ENCODE measurements around the gene MOGAT2. TPM values are rescaled to one million over a fixed set of nuclear protein-coding genes. Genes with fewer than 3 reads are reported as not detected.

MOGAT2 gene
- total and polyA plus RNA-seq, 2 of the 13 experiments (the other 11 are each of a cell fraction or from before 2014, with no cell fraction given): 27.2 to 27.8 TPM

DNA sequence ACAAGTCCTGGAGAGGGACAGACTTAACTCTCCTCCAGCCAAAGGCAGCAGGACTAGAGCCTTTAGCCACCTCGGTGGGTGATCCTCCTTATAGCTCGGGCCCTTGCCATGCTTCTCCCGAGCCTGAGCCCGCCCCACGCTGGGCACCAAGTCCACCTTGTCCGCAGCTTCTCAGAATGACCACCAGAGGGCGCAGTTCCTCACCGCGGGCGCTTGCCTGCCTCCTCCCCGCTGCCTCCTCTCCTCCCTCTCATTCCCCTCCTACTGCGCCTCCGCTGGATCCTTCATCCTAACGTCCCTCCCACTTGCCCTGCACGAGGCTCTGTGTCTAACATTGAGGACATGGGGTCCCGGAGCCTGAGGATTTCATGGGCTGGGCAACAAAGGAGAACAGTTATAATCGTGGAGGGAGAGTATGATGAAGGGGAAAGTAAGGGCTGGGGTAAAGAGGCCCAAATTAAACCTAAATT lies 11.3 kb upstream of the MOGAT2 start (continued):
- TF ChIP-seq, protein P1, sequence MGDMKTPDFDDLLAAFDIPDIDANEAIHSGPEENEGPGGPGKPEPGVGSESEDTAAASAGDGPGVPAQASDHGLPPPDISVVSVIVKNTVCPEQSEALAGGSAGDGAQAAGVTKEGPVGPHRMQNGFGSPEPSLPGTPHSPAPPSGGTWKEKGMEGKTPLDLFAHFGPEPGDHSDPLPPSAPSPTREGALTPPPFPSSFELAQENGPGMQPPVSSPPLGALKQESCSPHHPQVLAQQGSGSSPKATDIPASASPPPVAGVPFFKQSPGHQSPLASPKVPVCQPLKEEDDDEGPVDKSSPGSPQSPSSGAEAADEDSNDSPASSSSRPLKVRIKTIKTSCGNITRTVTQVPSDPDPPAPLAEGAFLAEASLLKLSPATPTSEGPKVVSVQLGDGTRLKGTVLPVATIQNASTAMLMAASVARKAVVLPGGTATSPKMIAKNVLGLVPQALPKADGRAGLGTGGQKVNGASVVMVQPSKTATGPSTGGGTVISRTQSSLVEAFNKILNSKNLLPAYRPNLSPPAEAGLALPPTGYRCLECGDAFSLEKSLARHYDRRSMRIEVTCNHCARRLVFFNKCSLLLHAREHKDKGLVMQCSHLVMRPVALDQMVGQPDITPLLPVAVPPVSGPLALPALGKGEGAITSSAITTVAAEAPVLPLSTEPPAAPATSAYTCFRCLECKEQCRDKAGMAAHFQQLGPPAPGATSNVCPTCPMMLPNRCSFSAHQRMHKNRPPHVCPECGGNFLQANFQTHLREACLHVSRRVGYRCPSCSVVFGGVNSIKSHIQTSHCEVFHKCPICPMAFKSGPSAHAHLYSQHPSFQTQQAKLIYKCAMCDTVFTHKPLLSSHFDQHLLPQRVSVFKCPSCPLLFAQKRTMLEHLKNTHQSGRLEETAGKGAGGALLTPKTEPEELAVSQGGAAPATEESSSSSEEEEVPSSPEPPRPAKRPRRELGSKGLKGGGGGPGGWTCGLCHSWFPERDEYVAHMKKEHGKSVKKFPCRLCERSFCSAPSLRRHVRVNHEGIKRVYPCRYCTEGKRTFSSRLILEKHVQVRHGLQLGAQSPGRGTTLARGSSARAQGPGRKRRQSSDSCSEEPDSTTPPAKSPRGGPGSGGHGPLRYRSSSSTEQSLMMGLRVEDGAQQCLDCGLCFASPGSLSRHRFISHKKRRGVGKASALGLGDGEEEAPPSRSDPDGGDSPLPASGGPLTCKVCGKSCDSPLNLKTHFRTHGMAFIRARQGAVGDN (CRISPR knock-in tag; IDR thresholded peaks at IDR 0.05): peak; percentile 77
- TF ChIP-seq MXD4 (CRISPR knock-in tag; IDR thresholded peaks at IDR 0.05) (no peak), PCBP2 (optimal IDR thresholded peaks at IDR 0.05; ENCODE audit: low read depth, low read length, poor library complexity, severe bottlenecking) (no peak), ZNF30 (CRISPR knock-in tag; IDR thresholded peaks at IDR 0.05) (no peak), SP1 (IDR thresholded peaks at IDR 0.05) (no peak), SP1 (CRISPR knock-in tag; IDR thresholded peaks at IDR 0.05) (peak; percentile 49; the same call in 1 of the 2 replicates), ZNF33B (CRISPR knock-in tag; IDR thresholded peaks at IDR 0.05) (no peak), ZNF775 (CRISPR knock-in tag; IDR thresholded peaks at IDR 0.05; ENCODE audit: borderline replicate concordance) (no peak), ZBTB7B (CRISPR knock-in tag; IDR thresholded peaks at IDR 0.05) (peak; percentile 72; the same call in 1 of the 2 replicates), KAT7 (CRISPR knock-in tag; IDR thresholded peaks at IDR 0.05; ENCODE audit: borderline replicate concordance) (peak; percentile 64; the same call in 1 of the 2 replicates), KMT2A (CRISPR knock-in tag; IDR thresholded peaks at IDR 0.05) (peak; percentile 51; the same call in 1 of the 2 replicates), MBD4 (IDR thresholded peaks at IDR 0.05; ENCODE audit: borderline replicate concordance, low read length) (no peak)
- TF ChIP-seq, protein P2, sequence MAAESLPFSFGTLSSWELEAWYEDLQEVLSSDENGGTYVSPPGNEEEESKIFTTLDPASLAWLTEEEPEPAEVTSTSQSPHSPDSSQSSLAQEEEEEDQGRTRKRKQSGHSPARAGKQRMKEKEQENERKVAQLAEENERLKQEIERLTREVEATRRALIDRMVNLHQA (CRISPR knock-in tag; IDR thresholded peaks at IDR 0.05): no peak
- TF ChIP-seq, protein P3, sequence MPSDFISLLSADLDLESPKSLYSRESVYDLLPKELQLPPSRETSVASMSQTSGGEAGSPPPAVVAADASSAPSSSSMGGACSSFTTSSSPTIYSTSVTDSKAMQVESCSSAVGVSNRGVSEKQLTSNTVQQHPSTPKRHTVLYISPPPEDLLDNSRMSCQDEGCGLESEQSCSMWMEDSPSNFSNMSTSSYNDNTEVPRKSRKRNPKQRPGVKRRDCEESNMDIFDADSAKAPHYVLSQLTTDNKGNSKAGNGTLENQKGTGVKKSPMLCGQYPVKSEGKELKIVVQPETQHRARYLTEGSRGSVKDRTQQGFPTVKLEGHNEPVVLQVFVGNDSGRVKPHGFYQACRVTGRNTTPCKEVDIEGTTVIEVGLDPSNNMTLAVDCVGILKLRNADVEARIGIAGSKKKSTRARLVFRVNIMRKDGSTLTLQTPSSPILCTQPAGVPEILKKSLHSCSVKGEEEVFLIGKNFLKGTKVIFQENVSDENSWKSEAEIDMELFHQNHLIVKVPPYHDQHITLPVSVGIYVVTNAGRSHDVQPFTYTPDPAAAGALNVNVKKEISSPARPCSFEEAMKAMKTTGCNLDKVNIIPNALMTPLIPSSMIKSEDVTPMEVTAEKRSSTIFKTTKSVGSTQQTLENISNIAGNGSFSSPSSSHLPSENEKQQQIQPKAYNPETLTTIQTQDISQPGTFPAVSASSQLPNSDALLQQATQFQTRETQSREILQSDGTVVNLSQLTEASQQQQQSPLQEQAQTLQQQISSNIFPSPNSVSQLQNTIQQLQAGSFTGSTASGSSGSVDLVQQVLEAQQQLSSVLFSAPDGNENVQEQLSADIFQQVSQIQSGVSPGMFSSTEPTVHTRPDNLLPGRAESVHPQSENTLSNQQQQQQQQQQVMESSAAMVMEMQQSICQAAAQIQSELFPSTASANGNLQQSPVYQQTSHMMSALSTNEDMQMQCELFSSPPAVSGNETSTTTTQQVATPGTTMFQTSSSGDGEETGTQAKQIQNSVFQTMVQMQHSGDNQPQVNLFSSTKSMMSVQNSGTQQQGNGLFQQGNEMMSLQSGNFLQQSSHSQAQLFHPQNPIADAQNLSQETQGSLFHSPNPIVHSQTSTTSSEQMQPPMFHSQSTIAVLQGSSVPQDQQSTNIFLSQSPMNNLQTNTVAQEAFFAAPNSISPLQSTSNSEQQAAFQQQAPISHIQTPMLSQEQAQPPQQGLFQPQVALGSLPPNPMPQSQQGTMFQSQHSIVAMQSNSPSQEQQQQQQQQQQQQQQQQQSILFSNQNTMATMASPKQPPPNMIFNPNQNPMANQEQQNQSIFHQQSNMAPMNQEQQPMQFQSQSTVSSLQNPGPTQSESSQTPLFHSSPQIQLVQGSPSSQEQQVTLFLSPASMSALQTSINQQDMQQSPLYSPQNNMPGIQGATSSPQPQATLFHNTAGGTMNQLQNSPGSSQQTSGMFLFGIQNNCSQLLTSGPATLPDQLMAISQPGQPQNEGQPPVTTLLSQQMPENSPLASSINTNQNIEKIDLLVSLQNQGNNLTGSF (CRISPR knock-in tag; IDR thresholded peaks at IDR 0.05): no peak
- TF ChIP-seq, protein P4, sequence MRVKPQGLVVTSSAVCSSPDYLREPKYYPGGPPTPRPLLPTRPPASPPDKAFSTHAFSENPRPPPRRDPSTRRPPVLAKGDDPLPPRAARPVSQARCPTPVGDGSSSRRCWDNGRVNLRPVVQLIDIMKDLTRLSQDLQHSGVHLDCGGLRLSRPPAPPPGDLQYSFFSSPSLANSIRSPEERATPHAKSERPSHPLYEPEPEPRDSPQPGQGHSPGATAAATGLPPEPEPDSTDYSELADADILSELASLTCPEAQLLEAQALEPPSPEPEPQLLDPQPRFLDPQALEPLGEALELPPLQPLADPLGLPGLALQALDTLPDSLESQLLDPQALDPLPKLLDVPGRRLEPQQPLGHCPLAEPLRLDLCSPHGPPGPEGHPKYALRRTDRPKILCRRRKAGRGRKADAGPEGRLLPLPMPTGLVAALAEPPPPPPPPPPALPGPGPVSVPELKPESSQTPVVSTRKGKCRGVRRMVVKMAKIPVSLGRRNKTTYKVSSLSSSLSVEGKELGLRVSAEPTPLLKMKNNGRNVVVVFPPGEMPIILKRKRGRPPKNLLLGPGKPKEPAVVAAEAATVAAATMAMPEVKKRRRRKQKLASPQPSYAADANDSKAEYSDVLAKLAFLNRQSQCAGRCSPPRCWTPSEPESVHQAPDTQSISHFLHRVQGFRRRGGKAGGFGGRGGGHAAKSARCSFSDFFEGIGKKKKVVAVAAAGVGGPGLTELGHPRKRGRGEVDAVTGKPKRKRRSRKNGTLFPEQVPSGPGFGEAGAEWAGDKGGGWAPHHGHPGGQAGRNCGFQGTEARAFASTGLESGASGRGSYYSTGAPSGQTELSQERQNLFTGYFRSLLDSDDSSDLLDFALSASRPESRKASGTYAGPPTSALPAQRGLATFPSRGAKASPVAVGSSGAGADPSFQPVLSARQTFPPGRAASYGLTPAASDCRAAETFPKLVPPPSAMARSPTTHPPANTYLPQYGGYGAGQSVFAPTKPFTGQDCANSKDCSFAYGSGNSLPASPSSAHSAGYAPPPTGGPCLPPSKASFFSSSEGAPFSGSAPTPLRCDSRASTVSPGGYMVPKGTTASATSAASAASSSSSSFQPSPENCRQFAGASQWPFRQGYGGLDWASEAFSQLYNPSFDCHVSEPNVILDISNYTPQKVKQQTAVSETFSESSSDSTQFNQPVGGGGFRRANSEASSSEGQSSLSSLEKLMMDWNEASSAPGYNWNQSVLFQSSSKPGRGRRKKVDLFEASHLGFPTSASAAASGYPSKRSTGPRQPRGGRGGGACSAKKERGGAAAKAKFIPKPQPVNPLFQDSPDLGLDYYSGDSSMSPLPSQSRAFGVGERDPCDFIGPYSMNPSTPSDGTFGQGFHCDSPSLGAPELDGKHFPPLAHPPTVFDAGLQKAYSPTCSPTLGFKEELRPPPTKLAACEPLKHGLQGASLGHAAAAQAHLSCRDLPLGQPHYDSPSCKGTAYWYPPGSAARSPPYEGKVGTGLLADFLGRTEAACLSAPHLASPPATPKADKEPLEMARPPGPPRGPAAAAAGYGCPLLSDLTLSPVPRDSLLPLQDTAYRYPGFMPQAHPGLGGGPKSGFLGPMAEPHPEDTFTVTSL (CRISPR knock-in tag; IDR thresholded peaks at IDR 0.05; ENCODE audit: borderline replicate concordance): no peak
